Stimulated activated CD8-positive, alpha-beta memory T cell treated with anti-CD3 and anti-CD28 coated beads, Interleukin-7, amount 100 ng/mL, for 24 hours (primary cell): ENCODE measurements around the gene CAPS.

Experiments
- DNase-seq: peaks from one replicate; pipeline ENCODE4 v3.0.0-alpha.2; 2020; ENCODE audit warnings: low read depth

The CAPS gene

DNA sequence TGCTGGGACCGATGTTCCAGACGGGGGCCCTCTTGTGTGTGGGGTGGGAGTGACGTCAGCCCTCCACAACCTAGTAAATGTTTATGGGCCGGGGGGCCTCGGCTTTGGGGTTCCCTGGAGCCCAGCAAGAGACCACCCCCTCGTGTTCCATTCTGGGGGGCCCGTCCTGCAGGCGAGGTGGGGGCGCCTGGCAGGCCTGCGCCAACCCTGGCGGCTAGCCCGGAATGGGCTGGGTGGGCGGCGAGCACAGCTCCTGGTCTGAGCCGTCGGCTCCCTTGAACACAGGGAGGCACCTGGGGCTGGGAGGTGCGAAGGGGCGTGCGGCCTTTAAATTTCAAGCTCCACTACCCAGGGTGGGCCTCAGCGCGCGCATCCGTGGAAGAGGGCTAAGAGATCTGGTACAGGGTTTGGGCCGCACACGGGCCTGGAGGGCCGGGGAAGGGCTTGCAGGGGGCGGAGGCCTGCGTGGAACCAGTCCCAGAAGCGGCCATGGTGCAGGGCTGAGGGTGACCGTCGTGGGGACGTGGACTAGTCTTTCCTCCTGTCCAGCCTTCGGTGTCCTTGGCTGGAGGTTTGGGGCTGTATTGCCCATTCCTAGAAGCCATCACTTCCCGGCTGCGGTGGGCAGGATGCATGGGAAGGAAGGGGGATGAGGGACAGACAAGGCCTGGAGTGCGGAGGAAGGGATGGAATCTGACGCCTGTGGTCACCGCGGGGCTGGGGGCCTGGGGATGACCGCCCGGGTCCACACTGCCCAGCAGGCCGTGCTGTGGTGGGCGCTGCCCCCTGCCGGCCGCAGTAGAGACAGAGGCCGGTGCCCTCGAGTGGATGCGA is 21.9 kb upstream of the CAPS start:
- DNase-seq = no peak

GRCh38 chr19:5892772-5893275 is 21.2 kb upstream of the CAPS start:
- no peak for DNase-seq

- DNase-seq = no peak
Observed at GRCh38 chr19:5893296-5893903, 20.7 kb upstream of the CAPS start.

DNA sequence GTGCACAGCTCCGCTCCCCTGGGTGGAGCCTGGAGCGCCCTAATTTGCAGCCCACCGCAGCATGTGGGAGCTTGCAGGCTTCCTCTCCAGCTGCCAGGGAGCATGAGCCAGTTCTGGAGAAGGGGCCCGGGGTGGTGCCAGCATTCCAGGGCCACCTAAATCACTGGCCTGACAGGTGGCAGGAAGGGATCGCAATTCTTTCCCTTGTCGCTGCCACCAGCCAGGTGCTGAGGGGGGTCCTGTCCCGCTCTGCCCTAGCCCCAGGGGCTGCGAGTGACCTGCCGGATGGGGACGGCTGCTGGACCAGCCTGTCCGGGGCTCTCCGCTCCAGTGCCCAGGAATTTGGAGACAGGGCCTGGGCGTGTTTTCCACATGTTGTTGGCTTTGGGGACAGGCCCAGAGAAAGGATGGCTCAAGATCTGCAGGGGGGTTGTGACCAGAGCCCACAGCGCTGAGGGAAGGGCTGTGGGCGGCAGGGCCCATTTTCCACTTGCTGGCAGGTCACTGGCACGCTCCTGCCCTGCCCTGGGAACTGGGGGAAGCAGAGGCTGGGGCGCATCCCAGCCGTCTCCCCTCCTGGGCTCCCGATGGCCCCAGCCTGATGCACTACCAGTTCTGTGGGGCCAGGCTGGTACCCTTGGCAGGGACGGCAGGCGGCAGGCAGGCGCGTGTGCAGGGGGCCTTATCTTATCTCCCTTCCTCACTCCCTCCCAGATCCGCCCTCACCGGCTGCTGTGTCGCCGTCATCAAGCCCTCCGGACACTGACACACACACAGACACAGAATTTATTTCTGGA is 19.9 kb upstream of the CAPS start:
- DNase-seq = no peak

DNA sequence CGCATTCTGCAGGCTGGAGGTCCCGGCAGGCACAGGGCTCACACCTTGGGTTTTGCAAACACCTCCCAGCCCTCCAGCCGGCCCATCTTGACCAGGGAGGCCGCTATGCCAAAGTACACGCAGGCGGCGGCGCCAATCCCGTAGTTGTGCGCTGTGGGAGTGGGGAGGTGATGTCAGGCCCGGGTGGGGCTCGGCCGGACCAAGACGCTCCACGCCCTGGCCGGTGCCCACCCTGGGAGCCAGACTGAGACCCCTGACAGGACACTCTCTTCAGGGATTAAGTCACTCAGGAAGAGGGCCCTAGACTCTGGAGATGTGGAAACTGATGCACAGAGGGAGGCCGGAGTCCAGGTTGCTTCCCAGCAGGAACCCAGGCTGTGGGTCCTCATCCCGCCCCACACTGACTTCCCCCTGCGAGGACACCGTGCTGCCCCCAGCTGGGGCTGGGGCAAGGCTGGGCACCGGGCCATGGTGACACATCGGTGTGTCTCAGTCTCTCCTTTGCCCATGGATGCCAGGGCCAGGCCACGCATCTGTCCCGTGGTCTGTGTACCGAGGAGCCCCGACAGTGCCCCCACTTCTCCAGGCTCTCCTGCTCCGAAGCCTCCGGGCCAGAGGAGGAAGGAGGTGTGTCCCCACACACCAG is 19.2 kb upstream of the CAPS start:
- no peak for DNase-seq

DNA sequence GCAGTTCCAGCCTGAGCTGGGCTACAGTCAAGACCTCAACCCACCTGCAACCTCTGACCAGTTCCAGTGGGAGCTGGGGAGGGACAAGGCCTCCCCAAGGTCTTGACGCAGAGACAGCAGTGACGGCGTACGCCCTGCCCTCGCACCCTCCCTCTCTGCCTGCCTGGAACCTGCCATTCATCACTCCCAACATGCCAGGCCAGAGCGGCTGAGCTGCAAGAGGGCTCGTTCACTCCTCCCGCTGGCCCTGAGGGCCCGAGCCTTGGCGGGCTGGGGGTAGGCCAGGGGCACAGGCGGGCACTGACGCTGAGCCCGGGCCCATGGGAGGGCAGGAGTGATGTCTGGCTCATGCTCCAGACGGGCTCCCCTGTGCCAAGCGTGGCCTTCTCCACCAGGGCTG is 18.6 kb upstream of the CAPS start:
- no peak for DNase-seq

- DNase-seq = no peak
Observed at GRCh38 chr19:5895890-5896289, 18.2 kb upstream of the CAPS start.

DNA sequence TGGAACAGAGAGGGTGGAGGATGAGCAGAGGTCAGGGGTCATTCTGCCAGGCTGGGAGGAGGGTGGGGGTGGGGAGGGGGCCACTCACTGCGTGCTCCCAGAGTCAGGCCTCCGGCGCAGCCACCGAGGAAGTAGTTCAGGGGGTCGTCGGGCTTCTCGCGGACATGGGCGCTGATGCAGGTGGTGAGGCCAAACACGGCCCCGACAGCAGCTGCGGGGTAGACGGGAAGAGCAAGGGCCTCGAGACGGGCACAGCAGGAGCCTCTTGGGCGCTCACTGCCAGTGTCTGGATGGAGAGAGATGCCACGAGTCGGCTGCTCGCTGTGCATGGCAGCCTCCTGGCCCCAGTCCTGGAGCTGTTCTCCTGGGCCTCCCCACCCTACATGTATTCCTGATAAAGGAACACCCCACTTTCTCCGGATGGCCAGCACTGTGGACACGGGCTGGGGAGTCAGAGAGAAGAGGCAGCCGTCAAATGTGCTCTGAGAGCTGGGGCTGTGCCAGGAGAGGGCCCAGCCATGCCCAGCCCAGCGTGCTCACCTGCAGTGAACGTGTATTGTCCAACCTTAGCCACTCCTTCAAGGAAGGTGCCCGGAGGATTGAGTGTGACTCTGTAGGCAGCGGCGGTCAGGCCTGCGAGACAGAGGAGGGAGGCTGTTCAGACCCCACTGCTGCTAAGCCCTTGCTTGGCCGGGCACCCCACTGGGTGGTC is 17.5 kb upstream of the CAPS start:
- no peak for DNase-seq

GRCh38 chr19:5897189-5897969 is 16.7 kb upstream of the CAPS start:
- DNase-seq = no peak

GRCh38 chr19:5899728-5900526 is 14.1 kb upstream of the CAPS start:
- DNase-seq = no peak

DNA sequence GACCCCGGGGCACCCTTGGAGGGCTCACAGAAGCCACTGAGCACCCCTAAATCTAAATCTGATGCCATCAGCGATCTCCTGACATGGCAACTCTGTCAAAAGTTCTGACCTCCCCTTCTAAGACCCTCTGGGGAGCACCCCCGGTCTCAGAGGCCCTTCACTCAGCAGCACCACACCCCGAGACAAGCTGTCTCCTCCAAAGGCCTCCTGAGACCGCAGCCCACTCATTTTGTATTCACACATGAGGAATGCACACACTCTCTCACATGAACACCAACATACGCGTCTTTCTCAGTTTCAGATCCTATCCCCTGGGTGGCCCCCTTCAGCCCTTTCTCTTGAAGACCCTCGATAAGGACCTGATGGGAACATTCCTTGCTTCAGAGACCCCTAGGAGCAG is 13.1 kb upstream of the CAPS start:
- no peak for DNase-seq

DNA sequence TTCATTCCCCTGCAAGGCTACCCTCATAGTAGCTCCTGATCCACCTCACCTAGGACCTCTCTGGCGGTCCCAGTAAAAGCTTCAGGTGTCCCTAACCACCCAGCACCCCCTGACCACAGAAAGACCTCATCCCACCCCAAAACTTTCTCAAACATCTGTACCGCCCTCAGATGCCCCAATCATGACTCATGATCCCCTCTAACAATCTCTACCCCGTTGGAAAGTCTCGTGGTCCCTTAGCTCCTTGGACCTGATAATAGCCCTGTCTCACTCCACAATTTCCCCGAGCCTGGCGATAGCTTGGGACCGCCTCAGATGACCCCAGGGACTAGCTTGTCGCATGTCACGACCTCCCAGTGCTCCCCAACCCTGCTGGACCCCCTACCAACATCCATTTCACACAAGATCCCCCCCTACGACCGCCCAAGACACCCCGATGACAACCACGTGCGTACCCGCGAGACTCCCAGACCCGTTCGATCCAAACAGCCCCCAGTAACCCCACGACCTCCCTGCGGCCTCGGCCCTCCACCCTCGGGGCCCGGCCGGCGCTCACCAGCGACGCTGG is 10.9 kb upstream of the CAPS start:
- DNase-seq = no peak

GRCh38 chr19:5903624-5904351 is 10.3 kb upstream of the CAPS start, which contains the start of gene NDUFA11:
Gene NDUFA11, minus strand, starts transcription at chr19:5903790. Its CDS starts 82 bp downstream, at chr19:5903708.
- DNase-seq = peak; percentile 96

DNA sequence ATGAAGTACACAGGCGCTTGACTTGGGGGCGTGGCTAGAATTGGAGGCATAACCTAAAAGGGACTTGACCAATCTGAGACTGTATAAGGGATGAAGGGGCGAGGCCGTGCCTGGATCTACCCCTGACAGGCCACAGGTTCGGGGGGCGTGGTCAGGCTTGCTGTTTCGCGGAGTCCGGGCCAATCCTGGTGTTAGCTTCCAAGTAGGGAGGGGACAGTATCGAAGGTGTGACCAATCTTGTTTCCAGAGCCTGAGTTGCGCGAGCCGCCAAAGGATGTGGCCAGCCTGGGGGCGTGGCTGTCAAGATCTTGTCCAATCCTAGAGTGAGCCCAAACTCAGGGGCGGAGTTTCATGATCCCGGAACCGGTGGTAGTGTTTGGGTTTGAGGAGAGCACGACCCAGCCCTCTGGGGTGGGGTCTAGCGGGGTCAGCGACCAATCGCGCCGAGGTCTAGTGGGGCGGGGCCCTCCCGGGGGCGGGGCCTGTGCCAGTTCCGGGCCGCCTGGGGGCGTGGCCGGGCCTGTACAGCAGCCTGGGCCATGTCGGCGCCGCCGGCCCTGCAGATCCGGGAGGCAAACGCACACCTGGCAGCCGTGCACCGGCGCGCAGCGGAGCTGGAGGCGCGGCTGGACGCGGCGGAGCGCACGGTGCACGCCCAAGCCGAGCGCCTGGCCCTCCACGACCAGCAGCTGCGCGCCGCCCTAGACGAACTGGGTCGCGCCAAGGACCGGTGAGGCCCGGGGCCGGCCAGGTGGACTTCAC is 9.5 kb upstream of the CAPS start, which contains the start of gene VMAC:
TSS of gene VMAC (plus strand) at position 521 of the 762 bp plus-strand sequence. CDS start at position 540, 19 bp downstream.
- DNase-seq = peak; percentile 100

- DNase-seq = no peak
Observed at GRCh38 chr19:5905114-5905778, 8.8 kb upstream of the CAPS start.

GRCh38 chr19:5907241-5907640 is 6.8 kb upstream of the CAPS start:
- DNase-seq = no peak

GRCh38 chr19:5908773-5909442 is 5.1 kb upstream of the CAPS start:
- no peak for DNase-seq
